NB4 (cell line): Measurements from ENCODE around the gene TGFB2.

Source experiments
- DNase-seq: peaks from one replicate; pipeline ENCODE4 v3.0.0; 2010; ENCODE audit warnings: low read depth
- H3K4me3 ChIP-seq: one replicate; pipeline ENCODE4 v1.5.1; 2011; ENCODE audit warnings: mild to moderate bottlenecking, low read depth, low read length, moderate library complexity
- MAX ChIP-seq: IDR thresholded peaks from 2 replicates; pipeline ENCODE4 v1.6.1; 2011; ENCODE audit warnings: low read depth, low read length
- MYC ChIP-seq: IDR thresholded peaks from 2 replicates; pipeline ENCODE4 v1.6.1; 2011; ENCODE audit warnings: low read depth, low read length
- POLR2A ChIP-seq: IDR thresholded peaks from 2 replicates; pipeline ENCODE4 v1.6.1; 2011; ENCODE audit warnings: mild to moderate bottlenecking; ENCODE audit not compliant: insufficient read length; ENCODE audit errors: extremely low read depth
- TF ChIP-seq, protein P1 (sequence below): IDR thresholded peaks from one replicate; pipeline ENCODE4 v1.5.1; 2012; ENCODE audit warnings: low read depth, low read length

TGFB2 gene

GRCh38 chr1:218301217-218301616 lies 43.9 kb upstream of the TGFB2 start:
- TF ChIP-seq MYC, result no peak
- TF ChIP-seq, protein P1, sequence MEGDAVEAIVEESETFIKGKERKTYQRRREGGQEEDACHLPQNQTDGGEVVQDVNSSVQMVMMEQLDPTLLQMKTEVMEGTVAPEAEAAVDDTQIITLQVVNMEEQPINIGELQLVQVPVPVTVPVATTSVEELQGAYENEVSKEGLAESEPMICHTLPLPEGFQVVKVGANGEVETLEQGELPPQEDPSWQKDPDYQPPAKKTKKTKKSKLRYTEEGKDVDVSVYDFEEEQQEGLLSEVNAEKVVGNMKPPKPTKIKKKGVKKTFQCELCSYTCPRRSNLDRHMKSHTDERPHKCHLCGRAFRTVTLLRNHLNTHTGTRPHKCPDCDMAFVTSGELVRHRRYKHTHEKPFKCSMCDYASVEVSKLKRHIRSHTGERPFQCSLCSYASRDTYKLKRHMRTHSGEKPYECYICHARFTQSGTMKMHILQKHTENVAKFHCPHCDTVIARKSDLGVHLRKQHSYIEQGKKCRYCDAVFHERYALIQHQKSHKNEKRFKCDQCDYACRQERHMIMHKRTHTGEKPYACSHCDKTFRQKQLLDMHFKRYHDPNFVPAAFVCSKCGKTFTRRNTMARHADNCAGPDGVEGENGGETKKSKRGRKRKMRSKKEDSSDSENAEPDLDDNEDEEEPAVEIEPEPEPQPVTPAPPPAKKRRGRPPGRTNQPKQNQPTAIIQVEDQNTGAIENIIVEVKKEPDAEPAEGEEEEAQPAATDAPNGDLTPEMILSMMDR, result no peak
- TF ChIP-seq POLR2A, result no peak
- no peak for TF ChIP-seq MAX
- no peak for DNase-seq
- no peak overlapping the region for H3K4me3 ChIP-seq

- no peak overlapping the region for H3K4me3 ChIP-seq
- DNase-seq, result no peak
- TF ChIP-seq MYC (no peak), POLR2A (no peak), MAX (no peak)
- TF ChIP-seq, protein P1, result no peak
Measured at GRCh38 chr1:218302155-218302554, 43.0 kb upstream of the TGFB2 start.

DNA sequence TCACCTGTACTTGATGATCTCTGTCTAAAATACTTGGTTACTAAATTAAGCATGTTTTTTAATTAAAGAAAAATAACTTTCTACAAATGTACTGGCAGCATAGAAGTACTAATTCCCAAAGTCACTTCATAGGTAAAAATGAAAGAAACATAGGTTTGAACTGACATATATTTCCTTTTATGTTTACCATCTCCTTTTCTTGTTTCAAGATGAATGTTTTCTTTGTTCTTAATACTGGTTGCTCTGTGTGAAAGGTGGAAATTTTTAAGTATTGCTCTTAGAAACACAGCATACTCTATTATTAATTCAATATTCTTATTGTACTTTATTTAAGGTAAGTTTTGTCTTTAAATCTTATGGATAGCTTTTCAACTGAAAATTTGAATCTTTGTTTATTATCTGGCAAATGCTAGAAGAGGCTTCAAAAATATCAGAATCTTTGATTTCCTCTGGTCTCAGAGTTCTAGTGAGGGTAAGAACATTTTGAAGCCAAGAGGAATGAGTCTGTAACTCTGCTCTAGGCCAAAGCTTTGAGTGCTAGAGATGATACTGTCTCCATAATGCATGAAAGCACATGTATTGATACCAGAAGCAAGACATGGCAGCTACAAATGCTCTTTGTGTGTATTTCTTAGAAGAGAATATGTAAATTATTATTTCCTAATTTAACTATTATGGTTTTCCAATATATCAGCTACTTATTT lies 41.8 kb upstream of the TGFB2 start:
- no peak overlapping the region for H3K4me3 ChIP-seq
- no peak for DNase-seq
- TF ChIP-seq, protein P1, result no peak
- TF ChIP-seq MYC (no peak), POLR2A (no peak), MAX (no peak)

DNA sequence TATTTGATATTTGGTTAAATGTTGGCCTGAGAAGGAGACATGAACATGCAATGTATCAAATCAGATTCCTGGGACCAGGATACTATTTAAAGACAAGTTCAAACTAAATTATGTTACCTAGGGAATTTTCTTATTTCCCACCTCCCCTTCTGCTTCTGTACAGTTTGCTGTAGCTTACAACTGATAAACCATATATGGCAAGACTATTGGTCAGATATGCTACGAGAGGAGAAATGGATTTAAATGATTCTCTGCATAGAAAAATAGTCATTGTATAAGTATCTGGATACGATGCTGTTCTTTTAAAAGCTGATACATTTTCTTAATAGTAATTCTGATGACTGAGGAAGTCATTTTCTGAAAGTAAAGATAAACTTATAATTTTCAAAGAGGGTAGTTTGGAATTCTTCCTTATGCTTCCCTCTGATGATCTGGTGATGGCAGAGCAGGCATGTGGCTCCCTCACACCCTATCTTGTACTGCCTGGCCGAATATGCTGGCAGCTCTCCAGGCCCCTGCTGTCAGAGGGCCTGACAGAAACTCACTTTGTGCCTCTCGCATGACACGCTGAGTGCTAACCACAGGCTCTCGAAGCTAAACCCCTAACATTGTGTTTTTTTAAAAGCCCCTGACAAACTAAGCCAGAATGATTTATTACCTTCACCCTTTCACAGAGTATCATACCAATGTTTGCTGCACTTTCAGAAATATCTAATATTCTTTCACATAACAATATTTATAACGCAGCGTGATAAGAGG lies 40.7 kb upstream of the TGFB2 start:
- H3K4me3 ChIP-seq, result no peak overlapping the region
- no peak for DNase-seq
- TF ChIP-seq POLR2A, result no peak
- TF ChIP-seq, protein P1, result no peak
- no peak for TF ChIP-seq MAX
- no peak for TF ChIP-seq MYC

- TF ChIP-seq MAX (no peak), MYC (no peak), POLR2A (no peak)
- TF ChIP-seq, protein P1, result no peak
- no peak overlapping the region for H3K4me3 ChIP-seq
- no peak for DNase-seq
Measured at GRCh38 chr1:218305472-218306064, 39.6 kb upstream of the TGFB2 start.
